NCI-H526 treated with DMSO at 0.1 percent for 48 hours (cell line): Measurements from ENCODE around the gene IL16.
"Not testable (repeated sequence)": the region's sequence is repeated elsewhere in the genome, so short reads cannot be mapped to it uniquely, and the experiment has no call there.

Experiments used
- DNase-seq: peaks from one replicate; lab custom pipeline; 2025; lab: John Stamatoyannopoulos, UW

IL16 gene

DNA sequence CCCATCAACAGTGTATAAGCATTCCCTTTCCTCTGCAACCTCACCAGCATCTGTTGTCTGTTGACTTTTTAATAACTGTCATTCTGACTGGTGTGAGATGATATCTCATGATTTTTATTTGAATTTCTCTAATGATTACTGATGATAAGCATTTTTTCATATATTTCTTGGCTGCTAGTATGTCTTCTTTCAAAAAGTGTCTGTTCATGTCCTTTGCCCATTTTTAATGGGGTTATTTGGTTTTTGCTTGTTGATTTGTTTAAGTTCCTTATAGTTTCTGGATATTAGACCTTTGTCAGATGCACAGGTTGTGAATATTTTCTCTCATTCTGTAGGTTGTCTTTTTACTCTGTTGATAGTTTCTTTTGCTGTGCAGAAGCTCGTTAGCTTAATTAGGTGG, 11.3 kb downstream of the IL16 start:
- not testable (repeated sequence) for DNase-seq

GRCh38 chr15:81209635-81210034, 13.0 kb downstream of the IL16 start:
- DNase-seq, result no peak

- DNase-seq, result no peak
These were observed 14.7 kb downstream of the IL16 start for GRCh38 chr15:81211376-81211775.

DNA sequence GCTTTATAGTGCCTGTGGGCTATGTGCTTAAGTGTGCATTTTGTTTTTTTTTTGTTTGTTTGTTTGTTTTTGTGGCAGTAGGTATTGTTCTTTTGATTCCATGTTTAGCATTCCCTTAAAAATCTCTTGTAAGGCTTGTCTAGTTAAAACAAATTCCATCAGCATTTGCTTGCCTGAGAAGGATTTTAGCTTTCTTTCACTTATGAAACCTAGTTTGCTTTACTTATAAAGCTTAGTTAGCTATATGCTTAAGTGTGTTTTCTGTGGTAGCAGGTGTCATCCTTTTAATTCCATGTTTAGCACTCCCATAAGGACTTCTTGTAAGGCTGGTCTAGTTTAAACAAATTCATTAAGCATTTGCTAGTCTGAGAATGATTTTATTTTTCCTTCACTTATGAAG, 17.3 kb downstream of the IL16 start:
- no peak for DNase-seq

- no peak for DNase-seq
These were observed 18.9 kb downstream of the IL16 start for GRCh38 chr15:81215531-81215930.

GRCh38 chr15:81215983-81216382, 19.3 kb downstream of the IL16 start:
- DNase-seq, result no peak

GRCh38 chr15:81216422-81216821, 19.7 kb downstream of the IL16 start:
- DNase-seq, result no peak

GRCh38 chr15:81221449-81221848, 24.8 kb downstream of the IL16 start:
- no peak for DNase-seq

GRCh38 chr15:81222007-81222406, 25.3 kb downstream of the IL16 start:
- DNase-seq, result no peak

- no peak for DNase-seq
These were observed 26.8 kb downstream of the IL16 start for GRCh38 chr15:81223346-81223971.

DNA sequence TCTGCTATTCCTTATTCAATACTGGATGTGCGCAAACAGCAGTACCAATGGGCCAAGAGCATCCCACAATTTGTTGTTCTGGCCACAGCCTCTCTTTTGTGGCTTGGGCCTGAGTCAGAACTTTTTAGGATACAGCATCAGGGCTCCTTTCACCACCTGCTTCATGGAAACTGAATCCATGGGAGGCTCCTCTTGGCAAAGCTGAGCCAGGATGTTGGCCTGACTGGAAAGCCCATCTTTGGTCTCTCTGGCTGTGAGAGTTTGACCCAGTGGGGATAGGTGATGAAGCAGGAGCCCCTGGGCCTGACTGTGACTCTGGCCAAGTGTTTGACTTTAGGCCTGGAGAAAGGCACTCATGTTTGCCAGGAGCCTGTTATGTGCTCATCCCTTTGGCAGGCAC, 27.6 kb downstream of the IL16 start:
- DNase-seq, result no peak

- DNase-seq, result no peak
These were observed 28.5 kb downstream of the IL16 start for GRCh38 chr15:81225161-81225671.

DNA sequence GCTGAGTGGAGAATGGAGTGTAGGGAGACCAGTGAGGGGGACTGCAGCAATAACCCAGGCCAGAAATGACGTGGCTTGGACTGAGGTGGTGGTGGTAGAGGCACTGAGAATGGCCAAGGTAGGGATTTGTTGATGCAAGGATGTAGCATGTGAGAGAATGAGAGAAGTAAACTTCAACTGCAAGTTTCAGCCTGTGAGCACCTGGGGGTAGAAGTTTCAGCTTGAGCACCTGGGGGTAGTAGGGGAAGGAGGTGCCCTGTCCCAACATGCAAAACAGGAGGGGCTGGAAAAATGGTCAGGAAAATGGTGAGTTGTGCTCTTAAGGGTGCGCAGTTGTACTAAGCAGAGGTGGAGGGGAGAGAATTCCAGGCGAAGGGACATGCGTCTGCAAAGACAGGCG, 31.0 kb downstream of the IL16 start:
- DNase-seq, result no peak

DNA sequence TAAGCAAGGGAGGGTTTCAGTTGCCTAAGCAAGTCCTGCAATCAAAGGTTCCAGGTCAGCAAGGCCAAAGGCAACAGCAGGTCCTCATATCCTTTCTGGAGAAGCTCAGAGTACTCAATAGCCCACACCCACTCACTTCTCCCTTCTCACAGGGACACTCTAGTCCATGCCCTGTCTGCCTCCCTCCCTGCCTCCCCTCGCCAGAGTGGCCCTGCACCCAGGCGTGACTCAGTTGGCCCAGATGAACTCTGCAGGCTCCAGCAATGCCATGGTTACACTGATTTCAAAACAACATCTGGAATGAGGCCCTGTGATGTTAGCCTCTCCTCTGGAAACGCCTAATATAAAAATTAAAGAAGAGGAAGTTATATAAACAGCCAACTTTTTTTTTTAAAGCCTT, 32.9 kb downstream of the IL16 start:
- DNase-seq, result no peak

- no peak for DNase-seq
These were observed 38.8 kb downstream of the IL16 start for GRCh38 chr15:81235276-81236123.

- DNase-seq, result no peak
These were observed 42.5 kb downstream of the IL16 start for GRCh38 chr15:81239190-81239589.

DNA sequence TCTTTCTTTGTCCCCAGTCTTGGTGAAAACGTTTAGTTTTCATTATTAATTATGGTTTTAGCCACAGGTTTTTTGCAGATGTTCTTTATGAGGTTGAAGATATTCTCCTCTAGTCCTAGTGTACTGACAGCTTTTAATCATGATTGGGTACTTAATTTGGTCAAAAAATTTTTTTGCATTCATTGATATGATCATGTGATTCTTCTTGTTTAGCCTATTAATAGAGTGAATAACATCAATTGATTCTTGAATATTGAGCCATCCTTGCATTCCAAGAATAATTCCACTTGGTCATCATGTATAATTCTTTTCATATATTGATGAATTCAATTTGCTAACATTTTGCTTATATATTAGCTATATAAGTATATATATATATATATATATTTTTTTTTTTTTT, 46.1 kb downstream of the IL16 start:
- DNase-seq, result no peak

DNA sequence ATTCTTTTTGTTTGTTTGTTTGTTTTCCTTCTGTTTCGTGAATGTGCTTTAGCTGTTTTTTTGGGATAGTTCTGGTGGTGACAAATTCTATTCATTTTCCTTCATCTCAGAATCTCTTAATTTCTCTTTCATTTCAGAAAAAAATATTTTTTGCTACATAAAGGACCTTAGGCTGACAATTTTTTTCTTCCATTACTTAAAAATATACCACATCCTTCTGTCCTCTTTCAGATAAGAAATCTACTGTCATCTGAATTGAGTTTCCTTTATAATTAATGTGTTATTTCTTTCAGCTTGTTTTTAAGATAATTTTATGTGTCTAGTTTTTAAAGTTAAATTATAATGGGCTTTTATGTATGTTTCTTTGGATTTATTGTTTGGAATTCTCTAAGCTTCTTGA, 47.6 kb downstream of the IL16 start:
- no peak for DNase-seq

GRCh38 chr15:81253846-81254245, 57.2 kb downstream of the IL16 start:
- DNase-seq, result no peak

DNA sequence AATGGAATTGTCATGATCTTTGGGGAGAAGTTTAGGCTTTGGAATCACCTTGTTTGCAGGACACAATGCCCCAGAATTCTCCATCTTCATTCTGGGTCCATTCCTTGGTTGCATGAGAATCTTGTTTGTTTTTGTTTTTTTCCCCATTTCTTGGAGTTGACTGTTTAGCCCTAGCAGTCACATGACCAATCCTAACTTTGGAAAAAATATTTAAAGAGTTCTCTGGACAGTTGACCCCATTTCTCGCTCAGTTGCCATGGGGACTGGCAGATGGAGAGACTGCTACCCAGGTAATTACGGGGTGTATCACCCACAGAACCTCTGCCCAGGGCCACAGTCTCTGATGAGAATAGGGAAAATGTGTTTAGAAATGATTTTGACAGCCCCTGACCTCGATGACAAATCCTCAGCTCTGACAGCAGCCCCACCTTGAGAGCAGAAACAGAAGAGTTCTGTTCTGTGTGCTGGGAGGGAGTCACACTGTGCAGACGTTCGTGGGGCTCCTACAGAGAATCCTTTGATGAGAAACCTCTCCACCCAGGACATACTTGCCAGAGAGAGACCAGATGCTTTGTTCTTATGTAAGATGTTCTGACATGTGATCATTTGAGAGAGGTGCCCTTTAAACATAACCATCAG, 57.7 kb downstream of the IL16 start:
- DNase-seq, result no peak

GRCh38 chr15:81254916-81255290, 58.2 kb downstream of the IL16 start:
- no peak for DNase-seq

GRCh38 chr15:81255315-81255957, 58.8 kb downstream of the IL16 start:
- no peak for DNase-seq

- no peak for DNase-seq
These were observed 59.3 kb downstream of the IL16 start for GRCh38 chr15:81255958-81256320.
